Measurements from ENCODE around the gene NKAIN2. TPM values are rescaled to one million over a fixed set of nuclear protein-coding genes. Genes with fewer than 3 reads are reported as not detected.
A peak's percentile ranks its signal among the peaks of the same experiment; 100 is the strongest.

The NKAIN2 gene
- total RNA-seq, 4 donors from 2014 or later: 0.19 TPM; not detected in 3

DNA sequence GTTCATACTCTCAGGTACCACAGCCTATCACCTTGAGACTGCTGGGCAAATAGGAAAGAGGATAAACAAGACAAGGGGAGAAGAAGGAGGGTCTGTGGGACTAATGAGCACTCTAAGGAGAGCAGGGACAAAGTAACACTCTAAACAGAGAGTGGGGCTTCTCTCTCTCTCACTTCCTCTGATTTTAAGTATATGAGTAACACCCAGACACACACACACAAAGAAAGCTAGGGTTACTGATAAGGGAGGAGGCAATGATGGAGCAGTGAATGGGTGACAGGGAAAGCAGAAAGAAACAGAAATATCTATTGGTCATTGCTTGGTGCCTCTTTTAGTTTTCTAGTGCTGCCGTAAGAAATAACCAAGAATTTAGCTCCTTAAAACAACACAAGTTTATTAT is 1062.4 kb downstream of the NKAIN2 start:
- H3K27me3 ChIP-seq: no peaks in the 10 kb centered on the region
- no peak for DNase-seq
- no peaks in the 10 kb centered on the region for H3K9me3 ChIP-seq
- 76 to 88% methylated on average over 1 of the region's 1 CpG for WGBS, 2 donors
- H3K27ac ChIP-seq: no peak overlapping the region
- TF ChIP-seq, protein P1, sequence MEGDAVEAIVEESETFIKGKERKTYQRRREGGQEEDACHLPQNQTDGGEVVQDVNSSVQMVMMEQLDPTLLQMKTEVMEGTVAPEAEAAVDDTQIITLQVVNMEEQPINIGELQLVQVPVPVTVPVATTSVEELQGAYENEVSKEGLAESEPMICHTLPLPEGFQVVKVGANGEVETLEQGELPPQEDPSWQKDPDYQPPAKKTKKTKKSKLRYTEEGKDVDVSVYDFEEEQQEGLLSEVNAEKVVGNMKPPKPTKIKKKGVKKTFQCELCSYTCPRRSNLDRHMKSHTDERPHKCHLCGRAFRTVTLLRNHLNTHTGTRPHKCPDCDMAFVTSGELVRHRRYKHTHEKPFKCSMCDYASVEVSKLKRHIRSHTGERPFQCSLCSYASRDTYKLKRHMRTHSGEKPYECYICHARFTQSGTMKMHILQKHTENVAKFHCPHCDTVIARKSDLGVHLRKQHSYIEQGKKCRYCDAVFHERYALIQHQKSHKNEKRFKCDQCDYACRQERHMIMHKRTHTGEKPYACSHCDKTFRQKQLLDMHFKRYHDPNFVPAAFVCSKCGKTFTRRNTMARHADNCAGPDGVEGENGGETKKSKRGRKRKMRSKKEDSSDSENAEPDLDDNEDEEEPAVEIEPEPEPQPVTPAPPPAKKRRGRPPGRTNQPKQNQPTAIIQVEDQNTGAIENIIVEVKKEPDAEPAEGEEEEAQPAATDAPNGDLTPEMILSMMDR (IDR thresholded peaks at IDR 0.05): no peak
- TF ChIP-seq POLR2A (IDR thresholded peaks at IDR 0.05): no peak
- no peaks in the 10 kb centered on the region for H3K4me1 ChIP-seq
- intact Hi-C loops (cut with DNase I): loop anchor here (5.0 kb wide), 1 partner anchor 246 kb away; no protein-coding TSS in a partner anchor
- no peak overlapping the region for H3K4me3 ChIP-seq
- H3K36me3 ChIP-seq: no peaks in the 10 kb centered on the region

DNA sequence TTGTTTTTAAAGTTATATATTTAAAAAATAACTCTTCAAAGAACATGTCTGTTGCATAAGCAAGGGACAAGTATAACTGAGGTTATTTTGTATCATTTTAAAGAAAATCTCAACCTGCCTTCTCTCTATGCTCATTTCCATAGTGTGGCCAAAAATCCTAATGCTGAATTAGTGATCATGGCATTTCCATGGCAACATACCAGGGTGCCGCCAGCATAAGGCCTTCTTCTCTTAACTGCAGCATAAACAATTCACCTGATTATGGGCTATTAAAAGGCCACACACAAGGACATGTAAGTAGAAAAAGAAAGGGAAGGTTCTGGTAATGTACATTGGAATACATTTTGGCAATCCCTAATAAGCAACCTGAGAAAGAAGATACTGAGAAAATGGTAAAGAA is 1063.5 kb downstream of the NKAIN2 start:
- intact Hi-C loops (cut with DNase I): loop anchor here (5.0 kb wide), 1 partner anchor 245 kb away; no protein-coding TSS in a partner anchor
- WGBS, 2 donors: 15 to 85% methylated on average over 1 of the region's 1 CpG

GRCh38 chr6:124868481-124868880 is 1064.8 kb downstream of the NKAIN2 start:
- Histone ChIP-seq H3K27ac (no peak overlapping the region), H3K4me1 (no peaks in the 10 kb centered on the region), H3K36me3 (no peaks in the 10 kb centered on the region), H3K9me3 (no peaks in the 10 kb centered on the region), H3K4me3 (no peak overlapping the region), H3K27me3 (no peaks in the 10 kb centered on the region)
- TF ChIP-seq, protein P1 (IDR thresholded peaks at IDR 0.05): no peak
- no peak for TF ChIP-seq POLR2A (IDR thresholded peaks at IDR 0.05)
- no peak for DNase-seq
- 5 to 25% methylated on average over 1 of the region's 1 CpG for WGBS, 2 donors
- intact Hi-C loops (cut with DNase I): loop anchor here (5.0 kb wide), 1 partner anchor 244 kb away; no protein-coding TSS in a partner anchor

More for the DNA sequence above, 1063.5 kb downstream of the NKAIN2 start:
- Histone ChIP-seq H3K9me3 (no peaks in the 10 kb centered on the region), H3K4me1 (no peaks in the 10 kb centered on the region), H3K36me3 (no peaks in the 10 kb centered on the region), H3K27me3 (no peaks in the 10 kb centered on the region), H3K4me3 (no peak overlapping the region), H3K27ac (no peak overlapping the region)
- no peak for DNase-seq
- no peak for TF ChIP-seq POLR2A (IDR thresholded peaks at IDR 0.05)
- TF ChIP-seq, protein P1 (IDR thresholded peaks at IDR 0.05): no peak

DNA sequence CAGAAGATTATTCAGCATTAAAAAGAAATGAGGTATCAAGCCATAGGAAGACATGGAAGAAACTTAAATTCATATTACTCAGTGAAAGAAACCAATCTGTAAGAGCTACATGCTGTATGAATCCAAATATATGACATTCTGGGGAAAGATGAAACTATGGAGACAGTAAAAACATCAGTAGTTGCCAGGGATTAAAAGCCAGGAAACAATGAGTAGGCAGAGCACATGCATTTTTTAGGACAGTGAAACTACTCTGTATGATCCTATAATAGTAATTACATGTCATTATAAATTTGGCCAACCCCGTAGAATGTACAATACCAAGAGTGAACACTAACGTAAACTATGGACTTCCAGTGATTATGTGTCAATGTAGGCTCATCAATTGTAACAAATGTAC is 1065.8 kb downstream of the NKAIN2 start:
- WGBS, 2 donors: 31 to 34% methylated on average over 2 of the region's 2 CpGs
- no peak for TF ChIP-seq POLR2A (IDR thresholded peaks at IDR 0.05)
- TF ChIP-seq, protein P1 (IDR thresholded peaks at IDR 0.05): no peak
- no peak overlapping the region for H3K4me3 ChIP-seq

DNA sequence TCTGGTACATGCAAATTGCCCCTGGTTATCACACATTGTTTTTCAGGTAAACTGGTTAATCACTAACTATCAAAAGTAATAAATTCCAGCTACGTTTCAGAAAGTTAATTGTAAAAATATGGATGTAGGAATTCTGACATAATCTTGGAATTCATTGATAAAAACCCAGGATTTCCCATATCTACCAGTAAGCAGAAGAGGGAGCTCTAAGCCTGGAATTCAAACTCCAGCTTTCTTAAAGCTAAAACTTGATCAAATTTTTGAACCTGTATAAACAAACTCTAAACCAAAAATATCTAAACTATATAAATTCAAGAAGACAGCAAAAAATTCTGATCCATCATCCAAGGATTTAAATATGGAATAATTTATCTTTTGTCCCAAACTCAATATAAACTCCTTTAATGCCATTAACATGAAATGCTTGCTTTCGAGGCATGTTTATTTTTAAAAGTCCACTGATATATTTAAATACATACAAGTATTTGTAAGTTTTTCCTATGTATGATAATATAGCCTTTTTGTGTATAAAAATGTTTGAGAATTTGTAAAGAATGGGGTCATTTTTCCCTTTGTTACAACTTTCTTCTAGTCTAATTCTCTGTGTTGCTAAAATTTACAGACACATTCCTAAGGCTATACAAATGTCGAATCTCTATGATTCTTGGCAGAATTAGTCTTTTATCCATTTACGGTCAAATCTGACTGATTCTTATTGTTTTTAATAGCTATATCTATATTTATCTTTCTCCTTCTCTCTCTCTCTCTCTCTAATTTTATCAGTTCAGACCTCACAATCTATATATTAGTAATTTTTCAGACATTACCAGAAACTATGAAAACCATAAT is 1067.2 kb downstream of the NKAIN2 start:
- Histone ChIP-seq H3K9me3 (no peaks in the 10 kb centered on the region), H3K36me3 (no peaks in the 10 kb centered on the region), H3K4me3 (no peak overlapping the region), H3K27ac (no peak overlapping the region), H3K27me3 (no peaks in the 10 kb centered on the region), H3K4me1 (no peaks in the 10 kb centered on the region)
- DNase-seq: no peak
- TF ChIP-seq POLR2A (IDR thresholded peaks at IDR 0.05): no peak
- TF ChIP-seq, protein P1 (IDR thresholded peaks at IDR 0.05): peak in 5 of 6 experiments; percentile 51 to 77 (median 59)
- WGBS, 2 donors: 34 to 45% methylated on average over 4 of the region's 4 CpGs
- intact Hi-C loops (cut with DNase I): no loop called here

More for the DNA sequence above, 1065.8 kb downstream of the NKAIN2 start:
- H3K36me3 ChIP-seq: no peaks in the 10 kb centered on the region
- no peak for DNase-seq
- H3K27ac ChIP-seq: no peak overlapping the region
- intact Hi-C loops (cut with DNase I): loop anchor here (5.0 kb wide), 1 partner anchor 243 kb away; no protein-coding TSS in a partner anchor
- H3K27me3 ChIP-seq: no peaks in the 10 kb centered on the region
- H3K4me1 ChIP-seq: no peaks in the 10 kb centered on the region
- no peaks in the 10 kb centered on the region for H3K9me3 ChIP-seq
